Stimulated activated CD4-positive, alpha-beta T cell treated with anti-CD3 and anti-CD28 coated beads, Interleukin-12 subunit alpha, Interleukin-12 subunit beta, amount 100 ng/mL, for 24 hours (primary cell): Measurements from ENCODE around the gene TOR4A.

Experiments
- DNase-seq, 2 experiments: peaks; one replicate each; pipeline ENCODE4 v3.0.0-alpha.2; 2020; ENCODE audit warnings: low read depth in 2 of 2

TOR4A gene

GRCh38 chr9:137271696-137272076 lies 5.8 kb upstream of the TOR4A start:
- DNase-seq: no peak

GRCh38 chr9:137272241-137273094 lies 5.1 kb upstream of the TOR4A start:
- no peak for DNase-seq

GRCh38 chr9:137273095-137273490 lies 4.4 kb upstream of the TOR4A start:
- DNase-seq: no peak

GRCh38 chr9:137273611-137274320 lies 3.8 kb upstream of the TOR4A start:
- no peak for DNase-seq

GRCh38 chr9:137275203-137275587 lies 2.3 kb upstream of the TOR4A start:
- DNase-seq: no peak

GRCh38 chr9:137275588-137276472 lies 1.7 kb upstream of the TOR4A start:
- no peak for DNase-seq

- DNase-seq: no peak
These were observed 825 bp upstream of the TOR4A start for GRCh38 chr9:137276473-137277328.

- no peak for DNase-seq
These were observed 655 bp downstream of the TOR4A start for GRCh38 chr9:137278061-137278701.

GRCh38 chr9:137278721-137279711 lies 1.5 kb downstream of the TOR4A start:
- no peak for DNase-seq

- DNase-seq: no peak
These were observed 2.4 kb downstream of the TOR4A start for GRCh38 chr9:137279741-137280473.

GRCh38 chr9:137280474-137281344 lies 3.2 kb downstream of the TOR4A start:
- no peak for DNase-seq

GRCh38 chr9:137281345-137282116 lies 4.0 kb downstream of the TOR4A start:
- DNase-seq: no peak

- no peak for DNase-seq
These were observed 9.5 kb downstream of the TOR4A start for GRCh38 chr9:137286975-137287383.

GRCh38 chr9:137293094-137293481 lies 15.6 kb downstream of the TOR4A start:
- no peak for DNase-seq

- DNase-seq: no peak
These were observed 16.1 kb downstream of the TOR4A start for GRCh38 chr9:137293482-137294090.

- DNase-seq: no peak
These were observed 16.7 kb downstream of the TOR4A start for GRCh38 chr9:137294091-137294680.
